BJ (cell line): ENCODE measurements around the gene OR7A17. TPM values are rescaled to one million over a fixed set of nuclear protein-coding genes. Genes with fewer than 3 reads are reported as not detected.

Experiments
- CTCF ChIA-PET: fragments of 350-600 bp; formaldehyde crosslinking; extraction: SDS; loops from one replicate; lab custom pipeline; 2021; ENCODE audit warnings: antibody characterized with exemption, inconsistent platforms; lab: Yijun Ruan, JAX
- POLR2A ChIA-PET: fragments of 300-600 bp; sonication (Branson Sonifier 250); formaldehyde crosslinking; extraction: SDS; loops from one replicate; lab custom pipeline; 2021; ENCODE audit warnings: antibody characterized with exemption; lab: Charles Lee
- DNase-seq: peaks from one replicate; pipeline ENCODE4 v3.0.0-alpha.2; 2011; ENCODE audit warnings: low read depth
- H3K27me3 ChIP-seq: 2 replicates; pipeline ENCODE4 v1.6.0; 2011; ENCODE audit warnings: low read length; ENCODE audit not compliant: control insufficient read depth, insufficient read depth
- H3K36me3 ChIP-seq: 2 replicates; pipeline ENCODE4 v1.5.1; 2011; ENCODE audit warnings: low read length; ENCODE audit not compliant: control insufficient read depth, insufficient read depth
- H3K4me3 ChIP-seq: 2 replicates; pipeline ENCODE4 v1.5.1; 2011; ENCODE audit warnings: low read depth, mild to moderate bottlenecking, control low read depth, low read length
- polyA plus RNA-seq: library from polyadenylated mRNA; depleted of rRNA; stranded (reverse); fragments of >200 nt; gene quantifications from 2 replicates; pipeline ENCODE4 v1.2.3, GENCODE V29; 2011
- TF ChIP-seq, protein P1 (sequence below): IDR thresholded peaks from 2 replicates; pipeline ENCODE4 v1.5.1; 2011; ENCODE audit warnings: low read depth, mild to moderate bottlenecking, control low read depth, inconsistent platforms, low read length, moderate library complexity; ENCODE audit not compliant: insufficient read depth

OR7A17 gene
- polyA plus RNA-seq, 1 experiment, result not detected

DNA sequence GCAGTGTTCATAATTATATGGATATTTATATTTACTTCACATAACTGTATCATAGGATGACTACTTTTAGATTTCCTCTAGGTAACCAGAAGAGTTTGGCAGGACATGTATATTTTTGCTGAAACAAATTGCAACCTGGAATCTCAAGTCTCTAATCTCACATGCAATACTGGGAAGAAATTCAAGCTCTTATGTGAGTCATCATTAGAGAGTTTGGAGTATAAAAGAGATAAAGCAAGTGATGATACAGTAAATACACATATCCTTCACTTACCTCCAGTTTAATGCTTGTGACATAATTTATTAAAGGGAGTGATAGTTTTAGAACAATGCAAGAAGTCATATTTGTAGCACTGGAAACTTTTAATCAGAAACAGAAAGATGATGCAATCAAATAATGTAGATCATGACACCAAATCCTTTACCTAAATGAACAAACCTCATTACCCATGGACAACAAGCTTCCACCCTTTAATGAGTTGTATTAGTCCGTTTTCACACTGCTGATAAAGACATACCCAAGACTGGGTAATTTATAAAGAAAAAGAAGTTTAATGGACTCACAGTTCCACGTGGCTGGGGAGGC, 15.8 kb upstream of the OR7A17 start:
- CTCF ChIA-PET, result interaction anchor here (1.0 kb wide), 1 partner anchor 13 kb away, joined by 3 read pairs; no protein-coding TSS in a partner anchor

DNA sequence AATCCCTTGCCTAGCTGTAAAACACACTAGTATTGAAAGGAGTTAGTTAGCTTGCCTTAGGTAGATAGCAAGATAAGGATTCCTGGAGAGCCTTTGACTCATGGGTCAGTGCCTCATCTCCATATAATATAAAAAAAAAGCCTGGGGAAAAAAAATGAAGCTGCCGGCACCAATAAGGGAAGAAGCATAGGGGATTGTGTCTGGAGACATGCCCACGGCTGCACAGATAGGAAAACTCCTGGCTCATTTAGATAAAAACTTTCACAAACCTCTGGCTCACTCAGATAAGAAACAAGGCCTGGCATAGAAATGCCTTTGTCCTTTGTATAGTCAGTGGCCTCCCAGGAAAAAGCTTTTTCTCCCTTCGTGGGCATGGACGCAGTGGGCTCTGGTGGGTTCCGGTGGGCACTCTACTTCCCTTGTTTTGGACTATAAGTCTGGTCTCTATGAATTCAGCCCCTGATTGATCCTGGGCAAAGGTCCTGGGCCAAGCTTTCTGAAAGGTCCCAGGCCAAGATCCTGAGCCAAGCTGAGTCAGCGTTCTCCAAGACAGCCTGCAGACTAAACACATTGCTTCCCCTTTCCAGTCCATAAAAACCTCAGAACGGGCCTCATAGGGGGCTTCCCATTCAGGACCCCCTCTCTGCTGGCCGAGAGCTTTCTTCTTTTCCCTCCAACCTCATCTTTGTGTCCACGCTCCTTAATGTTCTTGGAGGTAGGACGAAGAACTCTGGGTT, 4.9 kb upstream of the OR7A17 start:
- Histone ChIP-seq H3K27me3 (peaks cover 2% of the 10 kb centered on the region; the same call in 1 of the 2 replicates), H3K36me3 (no peaks in the 10 kb centered on the region), H3K4me3 (no peak overlapping the region)
- ChIA-PET POLR2A (no interaction called here), CTCF (interaction anchor here (0.7 to 2.7 kb wide), 4 partner anchors 18 to 319 kb away, joined by 3 to 11 read pairs (median 6); partner anchors contain the start of gene NDUFB7)
- TF ChIP-seq, protein P1, sequence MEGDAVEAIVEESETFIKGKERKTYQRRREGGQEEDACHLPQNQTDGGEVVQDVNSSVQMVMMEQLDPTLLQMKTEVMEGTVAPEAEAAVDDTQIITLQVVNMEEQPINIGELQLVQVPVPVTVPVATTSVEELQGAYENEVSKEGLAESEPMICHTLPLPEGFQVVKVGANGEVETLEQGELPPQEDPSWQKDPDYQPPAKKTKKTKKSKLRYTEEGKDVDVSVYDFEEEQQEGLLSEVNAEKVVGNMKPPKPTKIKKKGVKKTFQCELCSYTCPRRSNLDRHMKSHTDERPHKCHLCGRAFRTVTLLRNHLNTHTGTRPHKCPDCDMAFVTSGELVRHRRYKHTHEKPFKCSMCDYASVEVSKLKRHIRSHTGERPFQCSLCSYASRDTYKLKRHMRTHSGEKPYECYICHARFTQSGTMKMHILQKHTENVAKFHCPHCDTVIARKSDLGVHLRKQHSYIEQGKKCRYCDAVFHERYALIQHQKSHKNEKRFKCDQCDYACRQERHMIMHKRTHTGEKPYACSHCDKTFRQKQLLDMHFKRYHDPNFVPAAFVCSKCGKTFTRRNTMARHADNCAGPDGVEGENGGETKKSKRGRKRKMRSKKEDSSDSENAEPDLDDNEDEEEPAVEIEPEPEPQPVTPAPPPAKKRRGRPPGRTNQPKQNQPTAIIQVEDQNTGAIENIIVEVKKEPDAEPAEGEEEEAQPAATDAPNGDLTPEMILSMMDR, result no peak
- no peak for DNase-seq

More for the DNA sequence above, 15.8 kb upstream of the OR7A17 start:
- no peak for DNase-seq
- POLR2A ChIA-PET, result no interaction called here
- no peaks in the 10 kb centered on the region for H3K36me3 ChIP-seq
- TF ChIP-seq, protein P1, result no peak
- no peak overlapping the region for H3K4me3 ChIP-seq
- no peaks in the 10 kb centered on the region for H3K27me3 ChIP-seq

DNA sequence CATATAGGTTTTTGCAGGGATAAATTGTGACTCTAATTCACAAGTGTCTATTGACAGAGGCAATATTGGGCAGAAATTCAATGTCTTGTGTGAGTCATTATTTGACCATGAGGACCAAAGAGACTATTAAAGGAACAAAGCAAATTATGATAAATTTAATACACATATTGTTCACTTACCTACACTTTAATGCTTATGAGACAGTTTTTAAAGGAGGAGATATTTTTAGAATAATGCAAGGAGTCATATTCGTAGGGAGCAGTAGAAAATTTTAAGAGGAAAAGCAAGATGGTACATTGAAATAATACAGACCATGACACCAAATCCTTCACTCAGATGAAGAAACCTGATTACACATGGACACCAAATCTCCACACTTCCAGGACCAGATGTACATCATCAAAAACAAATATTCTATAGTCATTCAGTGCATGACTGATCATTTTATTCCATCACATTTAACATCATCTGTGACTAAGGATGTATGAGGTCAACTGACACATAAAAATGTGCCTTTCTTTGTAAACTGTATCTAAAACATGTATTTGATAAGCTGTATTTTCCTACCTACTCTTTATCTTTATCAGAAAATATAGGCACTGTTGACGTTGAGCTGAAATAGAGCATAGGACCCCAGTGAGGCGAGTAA, 4.2 kb upstream of the OR7A17 start:
- TF ChIP-seq, protein P1, result no peak
- Histone ChIP-seq H3K36me3 (no peaks in the 10 kb centered on the region), H3K4me3 (no peak overlapping the region), H3K27me3 (peaks cover 3% of the 10 kb centered on the region; the same call in 1 of the 2 replicates)
- CTCF ChIA-PET, result interaction anchor here (0.6 to 2.7 kb wide), 4 partner anchors 18 to 318 kb away, joined by 3 to 11 read pairs (median 5); partner anchors contain the start of gene NDUFB7
- no peak for DNase-seq
- POLR2A ChIA-PET, result no interaction called here

DNA sequence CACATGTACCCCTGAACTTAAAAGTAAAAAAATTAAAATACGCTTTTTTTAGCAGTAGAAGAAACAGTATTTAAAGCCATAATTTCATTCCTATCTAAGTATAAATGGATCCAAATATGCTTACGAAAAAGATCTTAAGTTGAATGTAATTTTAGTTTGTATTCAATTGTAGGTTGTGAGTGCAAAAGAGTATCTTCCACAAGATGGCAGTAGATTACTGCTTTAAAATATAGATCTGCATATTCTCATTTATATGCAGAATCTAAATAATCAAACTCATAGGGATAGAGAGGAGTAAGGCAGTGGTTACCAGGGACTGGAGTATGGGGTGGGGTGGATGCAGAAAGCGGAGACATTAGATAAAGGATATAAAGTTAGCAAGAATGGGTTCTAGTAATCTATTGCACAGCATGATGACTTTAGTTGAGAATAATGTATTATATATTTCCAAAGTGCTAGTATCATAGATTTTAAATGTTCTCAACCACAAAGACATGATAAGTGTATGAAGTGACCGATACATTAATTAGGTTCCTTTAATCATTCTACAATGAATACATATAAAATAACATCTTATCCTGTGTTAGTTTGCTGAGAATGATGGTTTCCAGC, 14.2 kb downstream of the OR7A17 start:
- no peak for DNase-seq
- no peaks in the 10 kb centered on the region for H3K27me3 ChIP-seq
- POLR2A ChIA-PET, result no interaction called here
- CTCF ChIA-PET, result interaction anchor here (1.2 kb wide), 1 partner anchor 19 kb away, joined by 3 read pairs; no protein-coding TSS in a partner anchor
- no peaks in the 10 kb centered on the region for H3K36me3 ChIP-seq
- no peak overlapping the region for H3K4me3 ChIP-seq
- TF ChIP-seq, protein P1, result peak; percentile 44

DNA sequence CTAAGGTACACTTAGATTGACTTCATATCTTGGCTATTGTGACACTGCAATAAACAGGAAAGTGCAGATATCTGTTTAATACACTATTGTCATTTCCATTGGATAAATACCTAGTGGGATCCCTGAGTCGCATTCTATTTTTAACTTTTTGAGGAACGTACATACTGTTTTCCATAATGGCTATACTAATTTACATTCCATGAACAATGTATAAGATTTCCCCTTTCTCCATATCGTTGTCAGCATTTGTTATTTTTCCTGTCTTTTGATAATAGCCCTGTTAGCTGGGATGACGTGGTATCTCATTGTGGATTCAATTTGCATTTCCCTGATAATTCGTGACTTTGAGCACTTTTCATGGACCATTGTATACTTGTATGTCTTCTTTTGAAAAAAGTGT, 17.4 kb downstream of the OR7A17 start:
- TF ChIP-seq, protein P1, result no peak
- Histone ChIP-seq H3K4me3 (no peak overlapping the region), H3K27me3 (no peaks in the 10 kb centered on the region), H3K36me3 (no peaks in the 10 kb centered on the region)
- no peak for DNase-seq
- CTCF ChIA-PET, result no interaction called here
- POLR2A ChIA-PET, result no interaction called here
